Activated naive CD4-positive, alpha-beta T cell (primary cell): ENCODE results near the gene KRTAP21-1.
"Not testable (repeated sequence)": the region's sequence is repeated elsewhere in the genome, so short reads cannot be mapped to it uniquely, and the experiment has no call there.

Experiments
- DNase-seq, 4 experiments: peaks; one replicate each; lab custom pipeline; 2025; lab: John Stamatoyannopoulos, UW

Gene KRTAP21-1

DNA sequence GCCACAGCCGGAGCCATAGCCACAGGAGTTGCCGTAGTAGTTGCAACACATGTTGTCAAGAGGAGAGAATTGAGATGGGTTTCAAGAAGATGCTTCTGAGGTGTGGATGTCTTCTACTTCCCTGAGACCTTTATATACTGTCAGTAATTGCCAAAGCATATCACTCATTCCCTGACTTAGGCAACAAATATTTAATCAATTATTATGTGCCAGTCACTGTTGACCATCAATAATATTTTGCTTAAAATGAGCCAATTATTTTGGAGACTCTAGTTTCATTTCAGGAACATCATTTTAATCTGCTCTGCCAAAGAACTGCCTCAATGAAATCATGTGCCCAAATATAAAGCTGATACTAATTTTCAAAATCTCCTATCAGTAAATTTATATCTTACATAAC is at the start of gene KRTAP21-1:
TSS of gene KRTAP21-1 (minus strand) at position 101 of the 400 bp plus-strand sequence. CDS start at position 51, 50 bp downstream.
- not testable (repeated sequence) for DNase-seq

DNA sequence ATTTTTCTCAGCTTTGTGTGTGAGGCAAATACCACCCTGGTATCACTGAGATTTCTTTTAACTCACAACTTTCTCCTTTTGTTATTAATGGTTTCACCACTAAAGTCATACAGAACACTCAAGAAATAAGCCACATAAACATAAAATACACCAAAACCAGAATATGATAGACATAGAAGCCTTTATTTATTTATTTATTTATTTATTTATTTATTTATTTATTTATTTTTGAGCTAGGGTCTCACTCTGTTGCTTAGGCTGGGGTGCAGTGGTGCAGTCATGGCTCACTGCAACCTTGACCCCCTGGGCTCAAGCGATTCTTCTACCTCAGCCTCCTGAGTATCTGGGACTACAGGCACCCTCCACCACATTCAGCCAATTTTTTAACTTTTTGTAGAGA is 45.4 kb upstream of the KRTAP21-1 start:
- DNase-seq: no peak

DNA sequence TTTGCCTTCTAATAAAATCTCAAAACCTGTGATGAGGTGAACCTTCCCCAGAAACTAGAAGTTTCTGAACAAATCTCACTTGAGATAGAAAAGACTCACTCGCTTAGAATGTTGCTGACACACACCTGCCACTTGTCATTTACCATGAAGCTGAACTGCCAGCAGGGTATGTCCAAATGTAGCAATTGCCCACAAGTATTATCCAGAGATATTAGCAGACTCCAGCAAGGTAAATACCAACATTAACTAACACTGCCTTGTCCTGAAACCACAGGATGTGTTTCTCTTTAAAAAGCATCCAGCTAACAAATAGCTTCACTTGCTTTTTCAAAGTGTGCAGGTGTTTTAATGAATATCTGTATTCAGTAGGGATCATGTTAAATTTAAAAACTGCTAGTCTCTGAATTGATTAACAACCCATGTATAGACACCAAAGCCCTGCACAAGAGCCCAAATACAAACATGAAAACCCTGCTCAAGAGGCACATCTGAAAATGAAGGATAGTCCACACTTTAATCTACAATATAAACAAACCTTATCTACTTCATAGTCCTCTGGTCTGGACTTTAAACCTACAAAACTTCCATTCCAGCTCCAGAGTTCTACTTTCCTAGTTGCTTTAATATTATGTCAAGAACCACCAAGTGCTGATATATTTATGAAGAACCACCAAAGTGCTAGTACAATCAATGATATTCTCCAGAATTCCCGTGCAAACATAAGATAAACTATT is 38.5 kb upstream of the KRTAP21-1 start:
- no peak for DNase-seq

DNA sequence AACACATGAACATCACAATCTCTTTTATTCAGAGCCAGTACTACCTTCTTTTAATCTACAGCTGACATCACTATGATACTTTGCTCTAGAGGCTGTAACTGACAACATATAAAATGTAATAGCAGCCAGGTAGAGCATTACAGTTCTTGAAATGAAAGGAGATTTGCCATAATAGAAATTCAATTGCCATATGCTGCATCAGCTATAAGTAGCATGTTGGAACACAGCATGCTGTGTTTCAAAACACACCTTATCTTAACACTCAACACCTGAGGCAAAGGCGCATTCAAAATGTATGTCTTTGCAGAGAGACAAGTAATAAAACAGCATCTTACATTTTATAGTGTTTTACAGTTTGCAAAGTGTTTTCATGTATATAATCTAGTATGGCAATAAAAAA is 24.0 kb upstream of the KRTAP21-1 start:
- DNase-seq: no peak

DNA sequence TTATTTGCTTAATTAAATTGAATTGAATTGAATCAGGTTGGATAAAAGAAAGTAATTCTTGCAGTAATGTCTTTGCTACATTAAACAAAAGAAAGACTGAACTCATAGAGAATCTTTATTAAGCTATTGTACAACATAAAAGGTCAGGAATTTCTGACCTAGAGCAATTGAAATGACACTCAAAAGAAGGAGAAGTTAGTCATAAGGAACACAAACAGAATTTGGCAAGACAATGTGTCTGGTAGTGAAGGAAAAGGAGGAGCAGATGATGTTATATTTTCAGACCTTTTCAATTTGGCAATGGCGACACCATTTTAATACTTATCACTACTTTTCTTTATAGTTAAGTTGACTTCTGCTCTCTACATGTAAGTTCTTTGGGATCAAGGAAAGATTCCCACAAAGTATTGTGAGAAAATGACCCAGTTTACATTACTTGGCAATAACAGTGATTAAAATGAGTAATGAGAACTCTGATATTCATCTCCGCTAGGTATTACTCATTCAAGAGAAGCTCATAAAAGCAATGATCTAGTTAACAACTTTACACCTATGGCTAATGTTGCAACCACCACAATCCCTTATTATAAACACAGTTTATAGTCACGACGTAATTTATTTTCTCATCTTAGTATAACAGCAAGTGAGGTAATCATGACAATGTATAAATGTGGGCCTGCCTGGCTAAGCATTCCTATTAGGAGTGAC is 14.7 kb upstream of the KRTAP21-1 start:
- no peak for DNase-seq

DNA sequence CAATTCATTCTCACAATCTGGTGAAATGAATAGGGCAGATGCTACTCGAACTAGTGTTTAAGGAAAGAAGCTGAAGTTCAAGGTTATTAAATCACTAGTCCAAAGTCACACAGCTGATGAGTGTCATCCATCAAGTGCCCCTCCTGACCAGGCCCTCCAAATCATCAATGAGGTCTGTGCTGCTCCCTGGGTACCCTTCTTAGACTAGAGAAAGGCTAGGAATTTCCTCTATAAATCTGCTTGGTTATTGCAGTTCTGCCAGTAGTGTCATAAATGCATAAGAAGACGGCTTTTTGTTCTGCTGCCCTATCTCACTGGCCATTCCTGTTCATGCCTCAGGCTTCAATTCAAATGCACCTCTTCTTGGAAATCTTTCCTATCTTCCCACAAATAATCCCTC is 5.5 kb upstream of the KRTAP21-1 start:
- no peak for DNase-seq

DNA sequence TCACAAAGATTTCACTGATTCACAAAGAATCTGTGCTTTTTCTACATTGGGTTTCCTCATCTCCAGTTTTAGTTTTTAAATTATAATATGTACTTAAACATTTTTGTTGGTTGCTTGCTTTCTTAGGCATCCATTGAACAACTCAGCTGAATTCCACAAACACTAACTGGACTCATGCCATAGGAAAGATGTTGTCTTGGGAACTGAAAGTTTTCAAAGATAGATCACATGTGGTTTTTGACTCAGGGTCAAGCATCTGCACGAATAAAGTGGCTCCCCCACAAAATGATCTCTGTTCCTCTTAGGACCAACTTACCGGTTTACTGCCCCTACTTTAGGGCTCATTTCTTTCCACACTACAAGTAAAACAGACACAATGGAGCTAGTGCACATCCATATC is 3.1 kb upstream of the KRTAP21-1 start:
- DNase-seq: no peak

DNA sequence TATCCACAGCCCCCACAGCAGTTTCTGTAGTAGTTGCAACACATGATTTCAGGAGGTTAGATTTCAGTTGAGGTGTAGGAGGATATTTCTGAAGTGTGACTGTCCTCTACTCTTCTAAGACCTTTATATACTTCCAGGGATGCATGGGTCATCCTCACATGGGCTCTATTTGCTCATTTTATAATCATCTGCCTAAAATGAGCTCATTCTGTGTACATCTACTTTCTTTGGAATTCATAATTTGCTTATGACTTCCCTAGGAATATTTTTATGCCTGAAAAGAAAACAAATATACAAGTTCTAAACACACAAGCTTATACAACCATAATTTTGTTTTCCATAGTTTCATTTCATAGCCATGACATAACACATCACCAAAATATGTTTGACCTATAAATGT is 8.1 kb downstream of the KRTAP21-1 start, which contains the start of gene KRTAP21-2:
TSS of gene KRTAP21-2 (minus strand) at position 101 of the 400 bp plus-strand sequence. CDS start at position 44, 57 bp downstream.
- DNase-seq: no peak

DNA sequence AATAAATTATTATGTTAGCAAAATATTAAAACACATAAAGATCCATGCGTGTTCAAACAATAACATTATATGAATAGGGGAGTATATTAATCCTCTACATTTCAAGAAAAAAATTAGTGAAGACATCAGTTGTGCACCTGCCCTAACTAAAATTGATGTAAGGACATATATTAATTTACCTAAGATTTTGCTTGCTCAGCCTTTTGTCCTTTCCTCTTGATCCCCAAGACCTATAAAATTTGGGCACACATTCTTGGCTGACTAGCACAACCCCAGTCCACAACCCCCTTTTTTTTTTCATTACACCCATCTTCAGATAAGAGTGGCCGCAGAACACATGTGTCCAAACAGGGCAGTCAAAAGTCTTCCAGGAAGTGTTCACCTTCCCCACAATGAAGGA is 14.8 kb downstream of the KRTAP21-1 start:
- DNase-seq: no peak

DNA sequence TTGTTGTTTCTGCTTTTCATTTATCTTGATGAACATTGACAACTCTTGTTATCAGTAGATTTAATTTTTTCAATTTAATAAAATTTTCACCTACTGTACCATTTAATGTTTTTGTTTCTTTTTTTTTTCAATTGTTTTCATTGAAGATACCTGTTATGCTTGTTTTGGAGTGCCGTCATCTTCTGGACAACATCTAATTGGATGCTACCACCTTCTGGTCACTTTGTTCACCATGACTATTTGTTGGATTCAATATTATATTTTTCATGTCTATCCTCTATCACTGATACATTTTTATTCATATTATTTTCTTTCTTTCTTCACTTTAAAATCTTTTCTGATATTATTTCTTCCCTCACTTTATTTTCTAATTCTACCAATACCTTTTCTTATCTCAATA is 22.2 kb downstream of the KRTAP21-1 start:
- DNase-seq: no peak

DNA sequence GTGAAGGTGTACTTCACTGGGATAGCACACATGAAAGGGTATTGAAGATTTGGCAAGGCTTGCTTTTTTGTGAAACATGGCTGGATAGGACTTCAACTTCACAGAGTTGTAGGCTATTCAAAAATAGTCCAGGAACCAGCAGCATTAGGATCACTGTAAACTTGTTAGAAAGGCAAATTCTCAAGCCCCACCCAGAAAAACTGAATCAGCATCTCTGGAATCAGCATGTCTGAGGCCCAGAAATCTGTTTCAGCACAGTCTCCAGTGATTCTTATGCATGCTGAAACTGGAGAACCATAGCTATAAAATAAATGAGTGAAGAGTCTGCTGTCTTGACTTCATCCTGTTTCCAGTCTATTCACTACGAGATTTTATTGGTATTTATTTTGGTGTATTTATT is 28.5 kb downstream of the KRTAP21-1 start:
- no peak for DNase-seq

DNA sequence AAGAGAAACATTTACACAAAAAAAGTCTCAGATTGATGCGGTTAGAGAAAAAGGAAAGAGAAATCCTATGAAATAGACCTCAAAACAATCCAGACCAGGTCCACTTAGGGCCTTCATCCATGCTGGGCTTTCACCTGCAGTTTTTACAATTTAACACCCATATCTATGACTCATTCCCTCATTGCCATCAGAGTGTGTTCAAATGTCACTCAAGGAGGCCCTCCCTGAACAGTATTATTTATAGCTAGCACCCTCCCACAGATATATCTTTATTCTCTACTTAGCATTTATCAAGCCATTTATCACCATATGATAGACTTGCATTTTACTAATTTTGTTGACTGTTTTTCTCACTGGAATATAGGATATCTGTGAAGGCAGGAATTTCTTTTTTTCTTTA is 35.8 kb downstream of the KRTAP21-1 start:
- no peak for DNase-seq

DNA sequence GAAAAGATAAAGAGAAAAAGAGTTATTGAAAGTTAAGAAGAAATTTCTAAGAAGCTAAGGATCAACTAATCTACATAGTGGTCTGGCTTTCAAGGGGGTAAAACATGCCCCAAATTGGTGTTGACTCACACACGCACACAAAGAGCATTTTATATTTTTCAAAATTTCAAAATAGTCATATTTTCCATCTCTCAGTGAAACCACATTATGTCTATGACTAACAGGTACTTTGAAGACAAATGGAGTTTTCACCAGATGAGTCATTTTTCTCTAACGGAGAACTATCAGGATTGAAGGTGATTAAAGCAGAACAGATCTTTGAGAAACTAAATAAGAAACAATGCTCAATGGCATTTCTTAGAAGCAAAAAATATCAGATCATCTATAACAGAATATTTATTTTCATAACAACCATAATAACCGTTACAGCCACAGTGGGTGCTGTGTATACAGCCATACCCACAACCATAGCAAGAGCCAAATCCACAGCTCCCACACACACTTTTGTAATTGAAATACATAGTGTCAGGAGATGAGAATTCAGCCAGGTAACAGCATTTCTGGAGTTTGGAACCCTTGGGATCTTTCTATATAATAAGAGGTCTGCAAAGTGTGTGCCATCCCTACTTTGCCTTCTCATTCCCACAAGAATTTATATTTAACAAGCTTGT is 36.9 kb downstream of the KRTAP21-1 start, which contains the start of gene KRTAP21-3:
TSS of gene KRTAP21-3 (minus strand) at position 539 of the 671 bp plus-strand sequence. CDS start at position 521, 18 bp downstream.
- no peak for DNase-seq

DNA sequence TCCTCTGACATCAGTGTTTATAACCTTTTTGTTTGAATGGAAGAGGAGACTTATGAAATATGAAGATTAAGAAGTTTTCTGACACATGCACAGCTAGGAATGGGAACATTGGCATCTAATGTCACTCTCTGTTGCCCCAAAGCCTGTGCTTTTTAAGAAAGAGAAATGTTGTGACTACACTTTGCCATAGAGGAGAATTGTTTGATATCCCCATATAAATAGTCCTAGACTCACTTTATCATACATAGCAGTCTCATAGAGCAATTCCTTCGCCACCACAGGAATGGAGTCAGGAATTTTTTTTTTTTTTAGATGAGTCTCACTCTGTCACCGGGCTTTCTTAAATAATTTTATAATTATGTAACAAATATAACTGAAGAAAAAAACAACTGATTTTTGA is 38.1 kb downstream of the KRTAP21-1 start:
- DNase-seq: no peak

DNA sequence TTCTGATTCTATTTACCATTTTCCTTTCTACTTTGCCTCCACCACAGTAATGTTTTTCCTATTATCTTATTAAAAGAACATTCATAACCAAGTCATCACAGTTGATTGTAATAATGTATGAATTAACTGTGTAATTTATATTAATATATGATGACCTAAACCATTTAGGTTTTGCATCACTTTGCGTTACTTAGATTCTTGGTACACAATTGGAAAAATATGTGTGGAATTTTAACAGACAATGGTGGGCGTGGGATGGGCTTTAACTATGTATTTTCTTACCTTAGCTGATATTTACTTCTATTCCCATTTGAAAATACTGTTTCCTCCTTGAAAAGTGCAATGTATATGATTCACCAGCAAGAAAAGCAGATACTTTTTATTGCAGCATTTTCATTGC is 40.3 kb downstream of the KRTAP21-1 start:
- DNase-seq: no peak

DNA sequence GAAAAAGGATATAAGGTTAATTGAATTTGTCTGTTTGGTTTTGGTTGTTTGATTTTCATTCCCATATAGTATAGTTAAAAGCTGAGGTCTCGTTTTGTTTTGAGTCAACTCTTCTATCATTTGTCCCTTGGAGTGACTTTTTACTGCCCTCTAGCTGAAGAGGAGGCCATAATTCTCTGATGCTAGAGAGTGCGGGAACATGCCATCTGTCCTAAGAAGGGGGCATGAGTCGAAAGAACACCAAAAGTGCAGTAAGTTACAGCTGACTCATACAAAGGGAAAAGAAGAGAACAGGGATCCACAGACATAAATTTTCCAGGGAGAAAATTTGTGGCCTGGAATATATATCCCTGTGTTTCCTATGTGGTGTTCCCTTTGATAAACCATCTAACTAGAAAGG is 40.8 kb downstream of the KRTAP21-1 start:
- no peak for DNase-seq

DNA sequence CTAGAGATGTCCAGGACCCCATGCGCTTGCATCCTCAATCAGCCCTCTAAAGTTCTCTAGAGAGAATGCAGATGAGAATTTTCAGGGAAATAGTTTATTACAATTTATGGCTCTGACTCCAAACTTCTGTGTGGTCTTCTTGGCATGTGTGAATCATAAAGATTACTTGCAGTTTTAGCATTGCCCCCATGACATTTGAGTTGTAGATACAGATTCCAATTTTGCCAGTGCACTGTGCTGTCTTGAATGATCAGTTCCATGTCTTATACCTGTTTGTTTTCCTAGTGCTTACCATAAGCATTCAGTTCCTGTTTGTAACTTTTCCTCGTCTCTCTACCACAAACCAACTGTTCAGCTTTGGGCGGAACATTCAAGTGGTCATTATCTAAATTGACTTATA is 41.5 kb downstream of the KRTAP21-1 start:
- no peak for DNase-seq

DNA sequence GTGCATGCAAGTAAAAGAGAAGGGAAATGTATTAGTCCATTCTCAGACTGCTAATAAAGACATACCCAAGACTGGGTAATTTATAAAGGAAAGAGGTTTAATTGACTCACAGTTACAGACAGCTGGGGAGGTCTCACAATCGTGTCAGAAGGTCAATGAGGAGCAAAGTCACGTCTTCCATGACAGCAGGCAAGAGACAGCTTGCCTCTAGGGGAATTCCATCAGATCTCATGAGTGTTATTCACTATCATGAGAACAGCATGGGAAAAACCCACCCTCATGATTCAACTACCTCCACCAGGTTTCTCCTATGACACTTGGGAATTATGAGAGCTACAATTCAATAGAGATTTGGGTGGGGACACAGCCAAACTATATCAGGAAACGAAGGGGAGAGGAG is 44.7 kb downstream of the KRTAP21-1 start:
- DNase-seq: no peak

DNA sequence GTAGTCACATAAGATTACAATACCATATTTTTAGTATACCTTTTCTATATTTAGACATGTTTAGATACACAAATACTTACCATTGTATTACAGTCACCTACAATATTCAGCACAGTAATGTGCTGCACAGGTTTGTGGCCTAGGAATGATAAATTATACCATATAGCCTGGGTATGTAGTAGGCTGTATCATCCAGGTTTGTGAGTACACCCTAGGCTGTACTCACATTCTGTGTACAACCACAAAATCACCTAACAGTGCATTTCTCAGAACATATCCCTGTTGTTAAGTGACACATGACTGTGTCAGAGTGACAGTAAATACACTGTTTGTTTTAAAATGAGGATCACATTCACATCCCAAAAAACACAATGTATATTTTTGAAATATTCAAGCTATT is 47.8 kb downstream of the KRTAP21-1 start:
- DNase-seq: no peak
